Measurements from ENCODE around the gene NCKAP5.

The NCKAP5 gene

DNA sequence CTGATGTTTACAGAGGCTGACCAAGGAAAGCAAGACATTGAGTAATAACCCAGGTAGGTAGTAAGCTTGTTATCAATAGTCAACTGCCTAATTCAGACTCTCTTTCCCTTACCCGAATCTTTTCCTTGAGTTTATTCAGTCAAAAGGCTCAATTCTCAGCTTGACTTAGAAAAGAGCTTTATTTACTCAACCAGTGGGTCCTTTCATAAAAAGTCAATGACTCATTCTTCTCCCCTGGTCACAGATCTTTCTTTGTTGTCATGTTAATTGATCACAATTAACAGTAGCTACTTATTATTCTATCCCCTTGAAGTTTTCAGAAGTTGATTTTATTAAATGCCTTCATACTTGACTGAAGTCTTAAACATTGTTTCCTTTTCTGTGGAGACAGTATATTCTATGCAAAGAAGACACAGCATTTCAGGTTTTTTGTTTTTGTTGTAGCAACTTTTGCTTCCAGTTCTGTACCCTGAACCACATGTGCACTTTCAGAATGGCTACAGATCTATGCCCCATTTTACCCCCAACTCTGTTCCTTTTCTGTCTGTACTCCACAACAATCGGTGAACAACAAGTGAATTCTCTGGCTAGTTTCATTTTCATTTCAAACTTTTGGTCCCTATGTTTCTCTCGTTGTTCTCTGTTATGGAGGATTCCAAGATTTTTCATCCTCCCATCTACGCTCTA is 428.3 kb downstream of the NCKAP5 start:
- Histone ChIP-seq H2AFZ (ENCODE audit: insufficient read depth, low read length, poor library complexity) (no peak overlapping the region), H3K23ac (ENCODE audit: low read length) (no peak overlapping the region), H3K18ac (ENCODE audit: low read length) (no peak overlapping the region), H3K9me3 (ENCODE audit: insufficient read depth, low read depth, low read length) (peaks cover 2% of the 10 kb centered on the region), H2BK5ac (ENCODE audit: low read depth, low read length, poor library complexity) (no peak overlapping the region), H2AK5ac (ENCODE audit: low read length) (no peak overlapping the region), H2BK120ac (ENCODE audit: insufficient read depth, low read length, poor library complexity) (no peak overlapping the region), H3K27me3 (ENCODE audit: insufficient read depth, low read length) (no peaks in the 10 kb centered on the region), H3K79me1 (ENCODE audit: low read length) (no peaks in the 10 kb centered on the region), H3K4me3 (ENCODE audit: low read depth, low read length) (no peak overlapping the region), H3K4me1 (ENCODE audit: control insufficient read depth in 1 of 2, insufficient read depth in 2 of 2, low read length in 2 of 2) (no peaks in the 10 kb centered on the region), H4K12ac (ENCODE audit: low read depth, low read length) (no peak overlapping the region), H4K8ac (ENCODE audit: low read depth, low read length) (no peak overlapping the region), H3K36me3 (ENCODE audit: control insufficient read depth in 1 of 2, insufficient read depth in 2 of 2, low read length in 2 of 2) (no peaks in the 10 kb centered on the region), H2BK12ac (ENCODE audit: low read length) (no peak overlapping the region), H3K27ac (ENCODE audit: low read depth, low read length) (no peak overlapping the region), H3K4ac (ENCODE audit: low read depth, low read length) (no peak overlapping the region), H3K14ac (ENCODE audit: low read length) (no peak overlapping the region), H3K79me2 (ENCODE audit: control insufficient read depth, insufficient read depth, low read length, poor library complexity) (no peaks in the 10 kb centered on the region), H4K91ac (ENCODE audit: low read depth, low read length) (no peak overlapping the region), H3K4me2 (ENCODE audit: low read length) (no peak overlapping the region), H3K9ac (ENCODE audit: low read length) (no peak overlapping the region)
- WGBS (ENCODE audit: extremely low coverage, insufficient coverage, insufficient read length) = no CpG with 5 or more reads among the region's 4 CpGs
- no peak for DNase-seq

DNA sequence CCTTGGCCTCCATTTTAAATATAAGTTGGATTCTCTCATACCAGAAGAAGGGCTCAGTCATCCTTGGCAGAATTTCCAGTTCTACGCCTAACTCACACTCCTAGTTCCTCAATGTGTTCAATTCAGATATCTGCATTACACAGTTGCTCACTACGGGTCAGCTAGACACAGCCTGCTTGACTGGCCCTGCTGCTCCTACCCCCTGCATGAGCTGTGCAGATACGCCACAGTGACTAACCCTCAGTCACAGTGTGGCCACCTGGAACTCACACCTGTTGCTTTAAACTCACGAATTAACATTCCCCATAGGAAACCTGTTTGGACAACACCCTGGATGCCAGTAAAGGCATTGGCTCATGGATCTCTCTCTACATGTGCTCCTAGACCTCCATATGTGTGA is 429.6 kb downstream of the NCKAP5 start:
- no CpG with 5 or more reads among the region's 4 CpGs for WGBS (ENCODE audit: extremely low coverage, insufficient coverage, insufficient read length)
- no peak overlapping the region for H4K12ac ChIP-seq (ENCODE audit: low read depth, low read length)

DNA sequence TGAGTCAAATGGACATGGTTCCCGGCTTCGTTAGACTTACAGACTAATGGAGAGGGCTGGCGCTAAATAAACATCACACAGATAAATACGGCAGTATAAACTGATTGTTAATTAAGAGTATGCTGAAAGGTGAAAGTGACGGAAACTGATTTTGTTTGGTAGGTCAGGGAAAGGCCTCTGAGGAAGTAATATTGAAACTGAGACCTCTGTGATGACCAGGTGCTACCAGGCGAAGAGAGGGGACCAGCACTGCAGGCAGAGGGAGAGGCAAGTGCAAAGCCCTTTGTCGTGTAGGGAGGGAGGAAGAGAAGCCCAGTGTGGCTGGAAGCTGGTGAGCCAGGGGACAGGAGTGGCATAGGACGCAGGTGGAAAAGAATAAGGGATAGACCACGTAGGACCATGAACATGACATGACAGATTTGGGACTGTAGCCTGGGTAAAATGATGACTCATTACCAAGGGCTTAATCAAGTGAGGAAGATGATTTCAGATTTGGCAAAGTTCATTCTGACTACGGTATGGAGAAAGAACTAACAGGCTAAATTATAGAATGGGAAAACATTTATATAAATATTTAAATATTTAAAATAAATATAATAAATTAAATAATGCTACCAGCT is 433.1 kb downstream of the NCKAP5 start:
- H3K27me3 ChIP-seq (ENCODE audit: insufficient read depth, low read length) = no peaks in the 10 kb centered on the region
- peak overlapping the region; percentile 21 for H3K23ac ChIP-seq (ENCODE audit: low read length)
- peaks cover 2% of the 10 kb centered on the region for H3K9me3 ChIP-seq (ENCODE audit: insufficient read depth, low read depth, low read length)
- no peak overlapping the region for H4K91ac ChIP-seq (ENCODE audit: low read depth, low read length)
- H2AFZ ChIP-seq (ENCODE audit: insufficient read depth, low read length, poor library complexity) = no peak overlapping the region
- no peak overlapping the region for H3K4ac ChIP-seq (ENCODE audit: low read depth, low read length)
- H3K79me2 ChIP-seq (ENCODE audit: control insufficient read depth, insufficient read depth, low read length, poor library complexity) = no peaks in the 10 kb centered on the region
- H3K4me2 ChIP-seq (ENCODE audit: low read length) = no peak overlapping the region
- no CpG with 5 or more reads among the region's 10 CpGs for WGBS (ENCODE audit: extremely low coverage, insufficient coverage, insufficient read length)
- H2BK120ac ChIP-seq (ENCODE audit: insufficient read depth, low read length, poor library complexity) = no peak overlapping the region
- no peaks in the 10 kb centered on the region for H3K36me3 ChIP-seq (ENCODE audit: control insufficient read depth in 1 of 2, insufficient read depth in 2 of 2, low read length in 2 of 2)
- no peak overlapping the region for H3K4me3 ChIP-seq (ENCODE audit: low read depth, low read length)
- no peaks in the 10 kb centered on the region for H3K79me1 ChIP-seq (ENCODE audit: low read length)
- H4K8ac ChIP-seq (ENCODE audit: low read depth, low read length) = no peak overlapping the region
- no peaks in the 10 kb centered on the region for H3K4me1 ChIP-seq (ENCODE audit: control insufficient read depth in 1 of 2, insufficient read depth in 2 of 2, low read length in 2 of 2)
- H2BK5ac ChIP-seq (ENCODE audit: low read depth, low read length, poor library complexity) = no peak overlapping the region
- H2AK5ac ChIP-seq (ENCODE audit: low read length) = no peak overlapping the region
- H4K12ac ChIP-seq (ENCODE audit: low read depth, low read length) = no peak overlapping the region
- H2BK12ac ChIP-seq (ENCODE audit: low read length) = no peak overlapping the region
- DNase-seq = no peak
- no peak overlapping the region for H3K27ac ChIP-seq (ENCODE audit: low read depth, low read length)
- no peak overlapping the region for H3K18ac ChIP-seq (ENCODE audit: low read length)
- H3K9ac ChIP-seq (ENCODE audit: low read length) = no peak overlapping the region
- H3K14ac ChIP-seq (ENCODE audit: low read length) = no peak overlapping the region

More for the DNA sequence above, 429.6 kb downstream of the NCKAP5 start:
- Histone ChIP-seq H3K27ac (ENCODE audit: low read depth, low read length) (no peak overlapping the region), H3K79me1 (ENCODE audit: low read length) (no peaks in the 10 kb centered on the region), H2AK5ac (ENCODE audit: low read length) (no peak overlapping the region), H3K18ac (ENCODE audit: low read length) (no peak overlapping the region), H3K27me3 (ENCODE audit: insufficient read depth, low read length) (no peaks in the 10 kb centered on the region), H3K36me3 (ENCODE audit: control insufficient read depth in 1 of 2, insufficient read depth in 2 of 2, low read length in 2 of 2) (no peaks in the 10 kb centered on the region), H3K23ac (ENCODE audit: low read length) (no peak overlapping the region), H3K14ac (ENCODE audit: low read length) (no peak overlapping the region), H4K8ac (ENCODE audit: low read depth, low read length) (no peak overlapping the region), H2BK120ac (ENCODE audit: insufficient read depth, low read length, poor library complexity) (no peak overlapping the region), H3K9me3 (ENCODE audit: insufficient read depth, low read depth, low read length) (peaks cover 2% of the 10 kb centered on the region), H2AFZ (ENCODE audit: insufficient read depth, low read length, poor library complexity) (no peak overlapping the region), H2BK5ac (ENCODE audit: low read depth, low read length, poor library complexity) (no peak overlapping the region), H3K4me3 (ENCODE audit: low read depth, low read length) (no peak overlapping the region), H2BK12ac (ENCODE audit: low read length) (no peak overlapping the region), H3K4me2 (ENCODE audit: low read length) (no peak overlapping the region), H3K4me1 (ENCODE audit: control insufficient read depth in 1 of 2, insufficient read depth in 2 of 2, low read length in 2 of 2) (no peaks in the 10 kb centered on the region), H3K79me2 (ENCODE audit: control insufficient read depth, insufficient read depth, low read length, poor library complexity) (no peaks in the 10 kb centered on the region), H3K4ac (ENCODE audit: low read depth, low read length) (no peak overlapping the region), H3K9ac (ENCODE audit: low read length) (no peak overlapping the region), H4K91ac (ENCODE audit: low read depth, low read length) (no peak overlapping the region)
- DNase-seq = peak; percentile 33 to 40

DNA sequence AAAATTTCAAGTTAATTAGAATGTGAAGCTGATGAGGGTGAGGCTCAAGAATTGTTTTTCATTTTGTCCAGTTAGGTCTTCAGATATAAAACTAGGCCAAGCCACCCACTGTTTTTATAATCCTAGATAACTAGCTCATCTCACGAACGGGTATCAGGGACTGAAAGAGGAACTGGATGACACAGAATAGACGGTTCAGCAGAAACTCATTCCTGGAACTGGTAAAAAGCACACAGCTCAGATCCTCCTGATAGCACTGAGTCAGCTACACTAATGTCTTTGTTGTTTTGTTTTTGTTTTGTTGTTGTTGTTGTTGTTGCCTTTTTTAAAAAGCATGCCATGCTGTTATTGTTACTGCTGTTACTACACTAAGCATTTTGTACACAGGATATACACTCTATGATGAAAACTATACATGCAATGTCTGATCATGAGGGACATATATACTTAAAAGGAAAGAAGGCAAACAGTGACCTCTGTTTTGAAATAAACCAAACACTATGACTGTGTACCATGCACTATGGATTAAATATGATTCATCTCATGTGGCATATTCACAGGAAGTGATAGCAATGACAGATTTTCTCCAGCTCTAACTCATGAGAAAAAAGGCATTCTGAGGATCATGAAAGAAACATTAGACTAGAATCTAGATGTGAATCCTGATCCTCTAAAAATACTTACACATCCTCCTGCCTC is 437.6 kb downstream of the NCKAP5 start:
- Histone ChIP-seq H3K4me1 (ENCODE audit: control insufficient read depth in 1 of 2, insufficient read depth in 2 of 2, low read length in 2 of 2) (no peaks in the 10 kb centered on the region), H3K27ac (ENCODE audit: low read depth, low read length) (no peak overlapping the region), H2BK12ac (ENCODE audit: low read length) (no peak overlapping the region), H2BK120ac (ENCODE audit: insufficient read depth, low read length, poor library complexity) (no peak overlapping the region), H3K36me3 (ENCODE audit: control insufficient read depth in 1 of 2, insufficient read depth in 2 of 2, low read length in 2 of 2) (no peaks in the 10 kb centered on the region), H2AK5ac (ENCODE audit: low read length) (no peak overlapping the region), H2BK5ac (ENCODE audit: low read depth, low read length, poor library complexity) (no peak overlapping the region), H3K27me3 (ENCODE audit: insufficient read depth, low read length) (no peaks in the 10 kb centered on the region), H3K18ac (ENCODE audit: low read length) (no peak overlapping the region), H3K23ac (ENCODE audit: low read length) (no peak overlapping the region), H4K91ac (ENCODE audit: low read depth, low read length) (no peak overlapping the region), H3K14ac (ENCODE audit: low read length) (no peak overlapping the region), H3K4ac (ENCODE audit: low read depth, low read length) (no peak overlapping the region), H4K12ac (ENCODE audit: low read depth, low read length) (no peak overlapping the region), H3K9ac (ENCODE audit: low read length) (no peak overlapping the region), H3K4me3 (ENCODE audit: low read depth, low read length) (no peak overlapping the region), H3K4me2 (ENCODE audit: low read length) (no peak overlapping the region), H3K9me3 (ENCODE audit: insufficient read depth, low read depth, low read length) (peaks cover 2% of the 10 kb centered on the region), H3K79me1 (ENCODE audit: low read length) (no peaks in the 10 kb centered on the region), H2AFZ (ENCODE audit: insufficient read depth, low read length, poor library complexity) (no peak overlapping the region), H4K8ac (ENCODE audit: low read depth, low read length) (no peak overlapping the region), H3K79me2 (ENCODE audit: control insufficient read depth, insufficient read depth, low read length, poor library complexity) (no peaks in the 10 kb centered on the region)
- no CpG with 5 or more reads among the region's 3 CpGs for WGBS (ENCODE audit: extremely low coverage, insufficient coverage, insufficient read length)
- no peak for DNase-seq
